HG03521 (cell line): Measurements from ENCODE around the gene CPLX1.

Experiments
- ATAC-seq: cut with Tn5 transposase; IDR thresholded peaks from one replicate; pipeline ENCODE4 v1.9.1; 2021; ENCODE audit warnings: mild to moderate bottlenecking, moderate library complexity; ENCODE audit not compliant: unreplicated experiment

The CPLX1 gene

GRCh38 chr4:833731-834367 lies 7.9 kb upstream of the CPLX1 start:
- ATAC-seq: no peak

GRCh38 chr4:833156-833555 lies 7.2 kb upstream of the CPLX1 start:
- ATAC-seq: no peak

GRCh38 chr4:832536-832935 lies 6.6 kb upstream of the CPLX1 start:
- ATAC-seq: no peak

GRCh38 chr4:832108-832507 lies 6.2 kb upstream of the CPLX1 start:
- no peak for ATAC-seq

GRCh38 chr4:831483-831805 lies 5.5 kb upstream of the CPLX1 start:
- no peak for ATAC-seq

GRCh38 chr4:830601-831482 lies 4.9 kb upstream of the CPLX1 start:
- no peak for ATAC-seq

- no peak for ATAC-seq
Measured at GRCh38 chr4:829761-830600, 4.1 kb upstream of the CPLX1 start.

- ATAC-seq: no peak
Measured at GRCh38 chr4:829291-829690, 3.4 kb upstream of the CPLX1 start.

- no peak for ATAC-seq
Measured at GRCh38 chr4:828641-829271, 2.8 kb upstream of the CPLX1 start.

GRCh38 chr4:827209-828081 lies 1.5 kb upstream of the CPLX1 start:
- no peak for ATAC-seq

- ATAC-seq: no peak
Measured at GRCh38 chr4:826508-827208, 729 bp upstream of the CPLX1 start.

- no peak for ATAC-seq
Measured at GRCh38 chr4:825063-825970, 612 bp downstream of the CPLX1 start.

- no peak for ATAC-seq
Measured at GRCh38 chr4:824461-825062, 1.4 kb downstream of the CPLX1 start.

GRCh38 chr4:823761-824460 lies 2.0 kb downstream of the CPLX1 start:
- ATAC-seq: no peak

GRCh38 chr4:823176-823760 lies 2.7 kb downstream of the CPLX1 start:
- ATAC-seq: no peak

- ATAC-seq: no peak
Measured at GRCh38 chr4:822361-823175, 3.4 kb downstream of the CPLX1 start.
